Right cardiac atrium (tissue), 5 donors: ENCODE data around the gene CRADD. TPM values are rescaled to one million over a fixed set of nuclear protein-coding genes. Genes with fewer than 3 reads are reported as not detected.

Experiments
- ATAC-seq, 2 donors: fragments of 200-7000 bp; cut with Tn5 transposase; one replicate each; pipeline versions ENCODE4 v1.8.0 to v1.9.1; 2020; ENCODE audit warnings: moderate library complexity in 2 of 2, mild to moderate bottlenecking in 1 of 2
- DNase-seq, 3 donors: peaks; one replicate each; pipeline ENCODE4 v3.0.0-alpha.2; 2020
- H3K27ac ChIP-seq: one replicate; pipeline ENCODE4 v1.5.1; 2013; ENCODE audit warnings: mild to moderate bottlenecking, low read length, control low read depth, moderate library complexity
- H3K27me3 ChIP-seq: one replicate; pipeline ENCODE4 v1.6.1; 2013; ENCODE audit not compliant: control insufficient read depth, insufficient read depth
- H3K4me1 ChIP-seq: one replicate; pipeline ENCODE4 v1.6.1; 2013; ENCODE audit warnings: low read length; ENCODE audit not compliant: control insufficient read depth, insufficient read depth
- H3K4me3 ChIP-seq: one replicate; pipeline ENCODE4 v1.5.1; 2013; ENCODE audit warnings: low read length, control low read depth
- H3K9me3 ChIP-seq: one replicate; pipeline ENCODE4 v1.6.1; 2013; ENCODE audit warnings: low read length; ENCODE audit not compliant: control insufficient read depth
- WGBS: extraction: QIAGEN DNeasy Blood & Tissue Kit; methylation state at CpG from one replicate; pipeline ENCODE4 v1.1.7; 2013; 5-methylcytosine and 5-hydroxymethylcytosine counted together
- intact Hi-C, 4 donors: fragments of 100-400 bp; cut with DNase I; formaldehyde crosslinking; loops; one replicate each; pipeline versions ENCODE4 v1.11.0 to v1.14.0; 2022 to 2023
- polyA plus RNA-seq: library from polyadenylated mRNA; stranded (reverse); fragments of 200-250 nt; gene quantifications from one replicate; pipeline ENCODE4 v1.2.3, GENCODE V29; 2013
- total RNA-seq, 4 donors: library from RNA; stranded (reverse); fragmentation: NEBNext Ultra II Directional; extraction: Animal tissue kit (Norgen Biotek cat#: 25700); gene quantifications; one replicate each; pipeline ENCODE4 v1.2.1, GENCODE V29; 2021
- donor health status: healthy with polysubstance abuse.
- donor health status: DM: no; HTN: yes; CAD: no.
- donor health status: DM: no; HTN: no; CAD: no.
- donor health status: DM: no; HTN: yes; CAD: no; lungs with severe emphysema.
- donor health status: DM: yes; HTN: yes; CAD: no.

The CRADD gene
- total and polyA plus RNA-seq, 5 donors = 29.1 to 45.7 (median 37.8) TPM

- H3K4me3 ChIP-seq = no peak overlapping the region
- no peak for ATAC-seq
- DNase-seq = no peak
- H3K9me3 ChIP-seq = no peaks in the 10 kb centered on the region
- H3K4me1 ChIP-seq = peaks cover 7% of the 10 kb centered on the region
- WGBS = 78% methylated on average over 3 of the region's 3 CpGs
- H3K27me3 ChIP-seq = no peaks in the 10 kb centered on the region
- H3K27ac ChIP-seq = no peak overlapping the region
- intact Hi-C loops = loop anchor here in 1 of 4 donors (10.0 kb wide), 1 partner anchor 124 kb away; no protein-coding TSS in a partner anchor
Observed at GRCh38 chr12:93888964-93889363, 211.8 kb downstream of the CRADD start.

- intact Hi-C loops = loop anchor here in 3 of 4 donors (10.0 kb wide), 4 partner anchors 75 to 325 kb away; no protein-coding TSS in a partner anchor
- Histone ChIP-seq H3K9me3 (no peaks in the 10 kb centered on the region), H3K27me3 (no peaks in the 10 kb centered on the region), H3K4me3 (no peak overlapping the region), H3K27ac (no peak overlapping the region), H3K4me1 (peaks cover 7% of the 10 kb centered on the region)
- 78% methylated on average over 9 of the region's 9 CpGs for WGBS
- DNase-seq (peak in 1 of 3 donors; percentile 62), ATAC-seq (no peak)
Observed at GRCh38 chr12:93889516-93890212, 212.5 kb downstream of the CRADD start.

- Histone ChIP-seq H3K4me3 (no peak overlapping the region), H3K4me1 (peaks cover 11% of the 10 kb centered on the region), H3K27me3 (no peaks in the 10 kb centered on the region), H3K9me3 (no peaks in the 10 kb centered on the region), H3K27ac (peak overlapping the region; percentile 26)
- intact Hi-C loops = loop anchor here in 2 of 4 donors (10.0 kb wide), 3 partner anchors 78 to 328 kb away; no protein-coding TSS in a partner anchor
- 53% methylated on average over 14 of the region's 14 CpGs for WGBS
- no peak for ATAC-seq
- no peak for DNase-seq
Observed at GRCh38 chr12:93892423-93893268, 215.5 kb downstream of the CRADD start.

- no peaks in the 10 kb centered on the region for H3K9me3 ChIP-seq
- peak; percentile 96 to 97 for ATAC-seq
- intact Hi-C loops = loop anchor here in 2 of 4 donors (10.0 kb wide), 3 partner anchors 80 to 330 kb away; no protein-coding TSS in a partner anchor
- peak overlapping the region; percentile 96 for H3K27ac ChIP-seq
- WGBS = 5% methylated on average over 17 of the region's 17 CpGs
- no peaks in the 10 kb centered on the region for H3K27me3 ChIP-seq
- peaks cover 11% of the 10 kb centered on the region for H3K4me1 ChIP-seq
- DNase-seq = peak; percentile 93 to 97 (median 96)
- H3K4me3 ChIP-seq = peak overlapping the region; percentile 6
Observed at GRCh38 chr12:93894391-93895088, 217.4 kb downstream of the CRADD start.

GRCh38 chr12:93895089-93895445 is 217.9 kb downstream of the CRADD start:
- H3K27ac ChIP-seq = peak overlapping the region; percentile 96
- no peaks in the 10 kb centered on the region for H3K27me3 ChIP-seq
- 14% methylated on average over 6 of the region's 6 CpGs for WGBS
- DNase-seq (no peak), ATAC-seq (no peak)
- no peaks in the 10 kb centered on the region for H3K9me3 ChIP-seq
- H3K4me3 ChIP-seq = no peak overlapping the region
- H3K4me1 ChIP-seq = peaks cover 11% of the 10 kb centered on the region
- intact Hi-C loops = loop anchor here in 2 of 4 donors (10.0 kb wide), 3 partner anchors 80 to 330 kb away; no protein-coding TSS in a partner anchor

- WGBS = 95% methylated on average over 1 of the region's 1 CpG
- intact Hi-C loops = loop anchor here in 2 of 4 donors (10.0 kb wide), 3 partner anchors 82 to 332 kb away; no protein-coding TSS in a partner anchor
- Histone ChIP-seq H3K27me3 (no peaks in the 10 kb centered on the region), H3K27ac (no peak overlapping the region), H3K9me3 (no peaks in the 10 kb centered on the region), H3K4me1 (peaks cover 11% of the 10 kb centered on the region), H3K4me3 (no peak overlapping the region)
- ATAC-seq (no peak), DNase-seq (no peak)
Observed at GRCh38 chr12:93896427-93896826, 219.3 kb downstream of the CRADD start.

GRCh38 chr12:93896952-93897351 is 219.8 kb downstream of the CRADD start:
- Histone ChIP-seq H3K4me3 (no peak overlapping the region), H3K4me1 (peaks cover 11% of the 10 kb centered on the region), H3K27ac (no peak overlapping the region), H3K27me3 (no peaks in the 10 kb centered on the region), H3K9me3 (no peaks in the 10 kb centered on the region)
- WGBS = 94% methylated on average over 6 of the region's 6 CpGs
- intact Hi-C loops = loop anchor here in 2 of 4 donors (10.0 kb wide), 3 partner anchors 82 to 332 kb away; no protein-coding TSS in a partner anchor
- no peak for ATAC-seq
- no peak for DNase-seq

GRCh38 chr12:93901739-93902138 is 224.6 kb downstream of the CRADD start:
- no peak overlapping the region for H3K4me3 ChIP-seq

GRCh38 chr12:93902192-93902591 is 225.0 kb downstream of the CRADD start:
- no peak overlapping the region for H3K4me3 ChIP-seq
- no peak for ATAC-seq
- H3K27me3 ChIP-seq = no peaks in the 10 kb centered on the region
- DNase-seq = no peak
- intact Hi-C loops = no loop called here
- H3K4me1 ChIP-seq = no peaks in the 10 kb centered on the region
- H3K27ac ChIP-seq = no peak overlapping the region
- 88% methylated on average over 4 of the region's 4 CpGs for WGBS
- no peaks in the 10 kb centered on the region for H3K9me3 ChIP-seq

More at GRCh38 chr12:93901739-93902138, 224.6 kb downstream of the CRADD start:
- ATAC-seq (no peak), DNase-seq (no peak)
- Histone ChIP-seq H3K4me1 (no peaks in the 10 kb centered on the region), H3K27me3 (no peaks in the 10 kb centered on the region), H3K27ac (no peak overlapping the region), H3K9me3 (no peaks in the 10 kb centered on the region)
- intact Hi-C loops = no loop called here
- 89% methylated on average over 3 of the region's 3 CpGs for WGBS

GRCh38 chr12:93902736-93903562 is 225.8 kb downstream of the CRADD start:
- ATAC-seq = no peak
- 91% methylated on average over 5 of the region's 5 CpGs for WGBS
- no peaks in the 10 kb centered on the region for H3K4me1 ChIP-seq
- H3K4me3 ChIP-seq = no peak overlapping the region
- H3K27ac ChIP-seq = no peak overlapping the region
- intact Hi-C loops = no loop called here
- no peaks in the 10 kb centered on the region for H3K27me3 ChIP-seq
- DNase-seq = no peak
- H3K9me3 ChIP-seq = no peaks in the 10 kb centered on the region
